Colonic mucosa (tissue), 4 donors: ENCODE data around the gene FAM168B. TPM values are rescaled to one million over a fixed set of nuclear protein-coding genes. Genes with fewer than 3 reads are reported as not detected.

Experiments used
- DNase-seq: peaks from one replicate; pipeline ENCODE4 v3.0.0-alpha.2; 2020
- H3K27ac ChIP-seq: fragments of 200-600 bp; one replicate; pipeline ENCODE4 v1.8.0; 2021
- H3K27me3 ChIP-seq: fragments of 200-600 bp; one replicate; pipeline ENCODE4 v1.8.0; 2021
- H3K36me3 ChIP-seq: fragments of 200-600 bp; one replicate; pipeline ENCODE4 v1.8.0; 2021
- H3K4me1 ChIP-seq: fragments of 200-600 bp; one replicate; pipeline ENCODE4 v1.8.0; 2021; ENCODE audit warnings: mild to moderate bottlenecking
- H3K4me3 ChIP-seq: fragments of 200-600 bp; one replicate; pipeline ENCODE4 v1.8.0; 2021
- H3K9ac ChIP-seq, 2 donors: one replicate each; pipeline ENCODE4 v1.7.0; 2013; ENCODE audit warnings: control low read depth in 2 of 2, low read depth in 2 of 2, low read length in 2 of 2
- H3K9me3 ChIP-seq: fragments of 200-600 bp; one replicate; pipeline ENCODE4 v1.8.0; 2021
- intact Hi-C: fragments of 100-400 bp; cut with DNase I; formaldehyde crosslinking; loops from one replicate; pipeline ENCODE4 v1.14.1; 2022
- total RNA-seq, 2 donors: library from RNA; stranded (reverse); fragmentation: NEBNext Ultra II Directional in 1 of 2; extraction: Animal tissue kit (Norgen Biotek cat#: 25700) in 1 of 2; gene quantifications; one replicate each; pipeline ENCODE4 v1.2.1, GENCODE V29; 2021
- TF ChIP-seq, protein P1 (sequence below): fragments of 200-600 bp; IDR thresholded peaks from one replicate; pipeline ENCODE4 v1.8.0; 2022; ENCODE audit warnings: antibody characterized with exemption, mild to moderate bottlenecking
- donor health status: healthy.
- donor health status: DM: no; HTN: no; CAD: no.
- donor health status: DM: no; HTN: no; CAD: no.

The FAM168B gene
- total RNA-seq, 2 donors from 2014 or later = 82.6 to 93.5 TPM

DNA sequence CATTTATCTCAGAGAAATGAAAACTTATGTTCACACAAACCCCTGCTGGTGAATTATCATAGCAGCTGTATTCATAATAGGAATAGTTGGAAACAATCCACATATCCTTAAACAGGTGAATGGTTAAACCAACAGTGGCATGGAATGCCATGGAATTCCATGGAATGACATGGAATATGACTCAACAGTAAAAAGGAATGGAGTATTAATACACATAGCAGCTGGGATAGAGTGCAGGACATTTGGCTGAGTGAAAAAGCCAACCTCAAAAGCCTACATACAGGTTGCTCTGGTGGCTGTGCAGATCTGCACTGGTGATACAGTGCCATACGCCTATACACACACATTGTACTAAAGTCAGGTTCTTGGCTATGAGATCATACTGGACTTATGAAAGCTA lies 69.5 kb downstream of the FAM168B start:
- no peaks in the 10 kb centered on the region for H3K4me1 ChIP-seq
- no peak overlapping the region for H3K9ac ChIP-seq
- no peak overlapping the region for H3K27ac ChIP-seq
- no peak overlapping the region for H3K4me3 ChIP-seq
- no peaks in the 10 kb centered on the region for H3K9me3 ChIP-seq
- H3K27me3 ChIP-seq = no peaks in the 10 kb centered on the region
- no peaks in the 10 kb centered on the region for H3K36me3 ChIP-seq
- intact Hi-C loops = no loop called here
- no peak for DNase-seq
- TF ChIP-seq, protein P1, sequence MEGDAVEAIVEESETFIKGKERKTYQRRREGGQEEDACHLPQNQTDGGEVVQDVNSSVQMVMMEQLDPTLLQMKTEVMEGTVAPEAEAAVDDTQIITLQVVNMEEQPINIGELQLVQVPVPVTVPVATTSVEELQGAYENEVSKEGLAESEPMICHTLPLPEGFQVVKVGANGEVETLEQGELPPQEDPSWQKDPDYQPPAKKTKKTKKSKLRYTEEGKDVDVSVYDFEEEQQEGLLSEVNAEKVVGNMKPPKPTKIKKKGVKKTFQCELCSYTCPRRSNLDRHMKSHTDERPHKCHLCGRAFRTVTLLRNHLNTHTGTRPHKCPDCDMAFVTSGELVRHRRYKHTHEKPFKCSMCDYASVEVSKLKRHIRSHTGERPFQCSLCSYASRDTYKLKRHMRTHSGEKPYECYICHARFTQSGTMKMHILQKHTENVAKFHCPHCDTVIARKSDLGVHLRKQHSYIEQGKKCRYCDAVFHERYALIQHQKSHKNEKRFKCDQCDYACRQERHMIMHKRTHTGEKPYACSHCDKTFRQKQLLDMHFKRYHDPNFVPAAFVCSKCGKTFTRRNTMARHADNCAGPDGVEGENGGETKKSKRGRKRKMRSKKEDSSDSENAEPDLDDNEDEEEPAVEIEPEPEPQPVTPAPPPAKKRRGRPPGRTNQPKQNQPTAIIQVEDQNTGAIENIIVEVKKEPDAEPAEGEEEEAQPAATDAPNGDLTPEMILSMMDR = no peak

DNA sequence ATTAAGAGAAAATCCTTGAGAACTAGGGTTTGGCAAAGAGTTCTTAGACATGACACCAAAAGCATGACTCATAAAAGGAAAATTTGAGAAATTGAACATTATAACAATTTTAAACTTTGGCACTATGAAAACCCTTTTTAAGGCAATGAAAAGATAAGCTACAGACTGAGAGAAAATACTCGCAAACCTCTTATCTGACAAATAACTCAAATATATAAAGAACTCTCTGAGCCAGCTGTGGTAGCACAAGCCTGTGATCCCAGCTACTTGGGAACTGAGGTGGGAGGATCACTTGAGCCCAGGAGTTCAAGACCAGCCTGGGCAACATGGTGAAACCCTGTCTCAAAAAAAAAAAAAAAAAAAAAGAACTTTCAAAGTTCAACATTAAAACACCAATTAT lies 70.5 kb downstream of the FAM168B start:
- Histone ChIP-seq H3K27ac (no peak overlapping the region), H3K36me3 (no peaks in the 10 kb centered on the region), H3K4me3 (no peak overlapping the region), H3K9me3 (no peaks in the 10 kb centered on the region), H3K4me1 (no peaks in the 10 kb centered on the region), H3K9ac (no peak overlapping the region), H3K27me3 (no peaks in the 10 kb centered on the region)
- intact Hi-C loops = no loop called here
- TF ChIP-seq, protein P1 = no peak
- DNase-seq = no peak

- Histone ChIP-seq H3K36me3 (no peaks in the 10 kb centered on the region), H3K27me3 (no peaks in the 10 kb centered on the region), H3K27ac (no peak overlapping the region), H3K9me3 (no peaks in the 10 kb centered on the region), H3K4me3 (no peak overlapping the region), H3K4me1 (no peaks in the 10 kb centered on the region), H3K9ac (no peak overlapping the region)
- intact Hi-C loops = no loop called here
- TF ChIP-seq, protein P1 = no peak
- no peak for DNase-seq
Measured at GRCh38 chr2:131016826-131017741, 76.2 kb downstream of the FAM168B start.

DNA sequence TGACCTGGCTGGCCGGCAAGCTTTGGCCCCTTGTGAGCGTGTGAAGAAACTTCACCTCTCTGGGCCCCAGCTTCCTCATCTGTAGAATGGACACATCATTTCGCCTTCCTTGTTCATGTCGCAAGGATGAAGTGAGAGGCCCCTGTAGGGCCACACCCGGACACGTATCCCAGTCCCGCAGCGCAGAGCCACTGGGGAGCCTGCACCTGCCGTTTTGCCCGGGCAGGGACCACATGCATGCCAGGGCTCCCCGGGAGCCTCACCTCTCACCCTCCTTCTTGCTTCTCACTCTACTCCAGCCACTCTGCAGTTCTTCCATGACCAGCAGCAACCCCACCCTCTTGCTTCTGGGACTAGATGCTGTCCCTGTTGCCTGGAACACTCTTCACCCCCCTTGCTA lies 77.5 kb downstream of the FAM168B start:
- Histone ChIP-seq H3K27me3 (no peaks in the 10 kb centered on the region), H3K4me1 (no peaks in the 10 kb centered on the region), H3K4me3 (no peak overlapping the region), H3K27ac (no peak overlapping the region), H3K9ac (no peak overlapping the region), H3K9me3 (no peaks in the 10 kb centered on the region), H3K36me3 (no peaks in the 10 kb centered on the region)
- DNase-seq = no peak
- intact Hi-C loops = no loop called here
- TF ChIP-seq, protein P1 = no peak

DNA sequence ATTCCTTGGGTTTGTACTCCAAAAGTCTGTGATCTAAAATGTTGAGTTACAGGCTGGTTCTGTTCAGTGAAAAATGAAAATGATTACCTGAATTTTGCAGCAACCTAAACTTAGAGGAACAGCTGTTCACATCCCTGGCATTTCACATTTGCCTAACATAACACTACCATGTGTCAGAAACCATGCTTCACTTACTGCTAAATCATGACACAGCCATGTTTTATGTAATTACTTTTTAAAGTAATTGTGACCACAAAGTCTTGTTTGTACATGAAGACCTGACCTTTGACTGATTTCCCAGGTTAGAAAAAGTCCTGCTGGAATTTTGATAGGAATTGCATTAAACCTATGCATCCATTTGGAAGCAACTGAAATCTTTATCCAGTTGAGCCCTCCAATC lies 79.1 kb downstream of the FAM168B start:
- no peaks in the 10 kb centered on the region for H3K36me3 ChIP-seq
- no peaks in the 10 kb centered on the region for H3K4me1 ChIP-seq
- H3K27me3 ChIP-seq = no peaks in the 10 kb centered on the region
- TF ChIP-seq, protein P1 = no peak
- H3K9ac ChIP-seq = no peak overlapping the region
- H3K4me3 ChIP-seq = no peak overlapping the region
- intact Hi-C loops = no loop called here
- H3K9me3 ChIP-seq = no peaks in the 10 kb centered on the region
- DNase-seq = no peak
- H3K27ac ChIP-seq = no peak overlapping the region
